ENCODE measurements around the gene LRFN4. TPM values are rescaled to one million over a fixed set of nuclear protein-coding genes. Genes with fewer than 3 reads are reported as not detected.

The LRFN4 gene
- total and polyA plus RNA-seq, 7 donors, result 7.4 to 16.6 (median 10.7) TPM

DNA sequence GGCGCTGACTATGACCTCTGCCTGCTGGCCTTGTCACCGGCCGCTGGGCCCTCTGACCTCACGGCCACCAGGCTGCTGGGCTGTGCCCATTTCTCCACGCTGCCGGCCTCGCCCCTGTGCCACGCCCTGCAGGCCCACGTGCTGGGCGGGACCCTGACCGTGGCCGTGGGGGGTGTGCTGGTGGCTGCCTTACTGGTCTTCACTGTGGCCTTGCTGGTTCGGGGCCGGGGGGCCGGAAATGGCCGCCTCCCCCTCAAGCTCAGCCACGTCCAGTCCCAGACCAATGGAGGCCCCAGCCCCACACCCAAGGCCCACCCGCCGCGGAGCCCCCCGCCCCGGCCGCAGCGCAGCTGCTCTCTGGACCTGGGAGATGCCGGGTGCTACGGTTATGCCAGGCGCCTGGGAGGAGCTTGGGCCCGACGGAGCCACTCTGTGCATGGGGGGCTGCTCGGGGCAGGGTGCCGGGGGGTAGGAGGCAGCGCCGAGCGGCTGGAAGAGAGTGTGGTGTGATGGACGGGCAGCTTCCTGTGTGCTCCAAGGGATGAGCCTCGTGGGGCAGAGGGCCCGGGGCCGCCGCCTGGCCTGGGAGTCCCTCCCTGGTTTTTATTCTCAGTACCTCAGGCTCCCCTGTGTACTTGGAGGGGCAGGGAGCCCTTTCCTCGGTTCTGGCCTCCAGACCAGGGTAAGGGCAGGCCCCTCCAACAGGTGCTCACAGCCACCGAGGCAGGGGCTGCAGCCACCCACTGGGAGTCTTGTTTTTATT, 3.0 kb downstream of the LRFN4 start:
- H3K9me3 ChIP-seq, result no peaks in the 10 kb centered on the region

GRCh38 chr11:66860449-66860831, 3.6 kb downstream of the LRFN4 start:
- TF ChIP-seq CTCF (IDR thresholded peaks at IDR 0.05), result no peak
- WGBS, 3 donors, result 73 to 80% (median 75%) methylated on average over 16 to 18 of the region's 18 CpGs
- H3K4me1 ChIP-seq, result peaks cover 3% of the 10 kb centered on the region
- DNase-seq, result no peak
- peaks cover 0 to 19% of the 10 kb centered on the region in 2 donors for H3K36me3 ChIP-seq (ENCODE audit: insufficient read depth in 1 of 2, low read depth in 1 of 2)
- H3K4me3 ChIP-seq, result no peak overlapping the region
- H3K27me3 ChIP-seq (ENCODE audit: insufficient read depth in 3 of 3, low read length in 2 of 3), result no peaks in the 10 kb centered on the region
- ATAC-seq, result no peak
- H3K27ac ChIP-seq, result no peak overlapping the region
- intact Hi-C loops (cut with DNase I), result no loop called here
- H3K9me3 ChIP-seq, result no peaks in the 10 kb centered on the region

More for the DNA sequence above, 3.0 kb downstream of the LRFN4 start:
- DNase-seq (no peak), ATAC-seq (no peak)
- TF ChIP-seq CTCF (IDR thresholded peaks at IDR 0.05), result no peak
- Histone ChIP-seq H3K4me1 (peaks cover 3% of the 10 kb centered on the region), H3K27ac (no peak overlapping the region), H3K36me3 (ENCODE audit: insufficient read depth in 1 of 2, low read depth in 1 of 2) (peaks cover 0 to 19% of the 10 kb centered on the region in 2 donors), H3K27me3 (ENCODE audit: insufficient read depth in 3 of 3, low read length in 2 of 3) (no peaks in the 10 kb centered on the region), H3K4me3 (no peak overlapping the region)
- intact Hi-C loops (cut with DNase I), result no loop called here
- 88 to 90% (median 90%) methylated on average over 30 to 41 of the region's 41 CpGs for WGBS, 3 donors

DNA sequence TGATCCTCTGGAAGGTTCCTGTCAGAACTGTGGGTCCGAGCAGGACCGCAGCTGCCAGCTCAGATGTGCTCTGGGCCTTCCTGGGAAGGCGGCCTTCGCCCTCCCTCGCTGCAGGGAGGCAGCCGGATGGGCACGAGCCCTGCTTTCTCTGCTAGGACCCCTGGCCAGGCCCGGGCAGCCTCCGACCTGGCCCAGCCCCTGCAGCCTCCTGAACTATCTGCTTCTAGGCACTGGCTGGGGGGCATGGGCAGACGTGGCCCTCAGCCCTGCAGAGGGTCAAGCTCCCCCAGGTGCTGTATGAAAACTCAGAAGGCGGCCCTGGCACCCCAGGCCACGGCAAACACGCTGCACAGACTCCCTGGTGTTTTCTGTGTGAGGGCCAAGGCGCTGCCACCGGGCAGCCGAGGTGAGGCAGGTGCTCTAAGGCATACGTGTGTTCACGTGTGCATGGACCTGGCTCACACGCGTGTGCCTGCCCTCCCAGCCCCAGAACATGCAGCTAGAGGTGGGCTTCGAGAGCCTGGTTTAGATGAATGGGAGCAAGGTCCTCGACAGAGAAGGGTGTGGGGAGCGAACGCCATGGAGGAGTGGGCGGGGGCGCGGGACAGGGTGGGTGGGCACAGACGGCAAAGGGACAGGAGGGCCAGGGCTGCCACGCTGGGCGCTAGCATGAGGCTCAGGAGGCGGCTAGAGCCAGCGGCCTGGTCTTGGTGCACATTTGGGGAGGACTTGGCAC, 4.3 kb downstream of the LRFN4 start:
- no peak for ATAC-seq
- 89 to 92% (median 92%) methylated on average over 29 to 32 of the region's 32 CpGs for WGBS, 3 donors
- H3K9me3 ChIP-seq, result no peaks in the 10 kb centered on the region
- no peaks in the 10 kb centered on the region for H3K4me1 ChIP-seq
- no peak overlapping the region for H3K27ac ChIP-seq
- DNase-seq, result no peak
- intact Hi-C loops (cut with DNase I), result no loop called here
- H3K27me3 ChIP-seq (ENCODE audit: insufficient read depth in 3 of 3, low read length in 2 of 3), result no peaks in the 10 kb centered on the region
- H3K36me3 ChIP-seq (ENCODE audit: insufficient read depth in 1 of 2, low read depth in 1 of 2), result peaks cover 0 to 19% of the 10 kb centered on the region in 2 donors
- TF ChIP-seq CTCF (IDR thresholded peaks at IDR 0.05), result no peak
- no peak overlapping the region for H3K4me3 ChIP-seq

DNA sequence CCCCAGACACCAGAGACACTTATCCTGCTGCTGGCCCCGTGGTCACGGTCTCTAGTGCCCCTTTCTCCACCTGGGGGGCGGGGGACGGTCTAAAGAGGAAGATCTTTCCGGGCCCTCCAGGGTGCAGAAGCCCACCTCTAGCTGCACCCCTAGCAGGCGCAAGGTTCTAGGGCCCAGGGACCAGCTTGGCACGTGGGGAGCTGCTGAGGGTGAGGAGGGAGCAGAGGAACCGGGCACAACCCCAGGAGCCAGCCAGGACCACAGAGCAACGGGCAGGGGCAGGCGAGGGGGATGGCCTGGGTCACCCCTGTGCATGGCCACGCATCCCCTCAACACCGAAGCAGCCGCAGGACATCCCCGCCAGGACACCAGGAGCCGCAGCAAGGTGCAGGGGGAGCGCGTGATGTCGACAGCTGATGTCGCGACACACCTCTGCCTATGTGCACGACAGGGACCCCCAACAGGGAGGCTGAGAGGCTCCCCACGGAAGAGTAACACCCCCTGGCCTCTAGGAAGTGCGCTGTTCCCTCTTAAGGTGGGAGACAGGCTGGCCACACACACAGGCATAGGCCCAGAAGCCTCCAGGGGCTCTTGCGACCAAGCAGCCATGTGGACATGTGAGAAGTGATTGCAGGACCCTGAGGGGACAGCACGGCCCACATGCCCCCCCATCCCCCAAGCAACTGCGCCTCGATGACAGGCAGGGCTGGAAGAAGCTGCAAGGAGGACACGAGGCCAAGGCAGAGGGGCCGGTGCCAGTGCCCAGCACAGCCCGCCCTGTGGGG, 5.1 kb downstream of the LRFN4 start:
- no peaks in the 10 kb centered on the region for H3K9me3 ChIP-seq
- no peak for DNase-seq
- no peaks in the 10 kb centered on the region for H3K4me1 ChIP-seq
- H3K27ac ChIP-seq, result no peak overlapping the region
- TF ChIP-seq CTCF (IDR thresholded peaks at IDR 0.05), result no peak
- no peak for ATAC-seq
- H3K36me3 ChIP-seq (ENCODE audit: insufficient read depth in 1 of 2, low read depth in 1 of 2), result peaks cover 0 to 19% of the 10 kb centered on the region in 2 donors
- H3K27me3 ChIP-seq (ENCODE audit: insufficient read depth in 3 of 3, low read length in 2 of 3), result no peaks in the 10 kb centered on the region
- intact Hi-C loops (cut with DNase I), result no loop called here
- WGBS, 3 donors, result 91 to 94% (median 92%) methylated on average over 29 to 30 of the region's 30 CpGs
- H3K4me3 ChIP-seq, result no peak overlapping the region
